Epidermal melanocyte (primary cell): ENCODE results near the gene F12.
"Not testable (repeated sequence)": the region's sequence is repeated elsewhere in the genome, so short reads cannot be mapped to it uniquely, and the experiment has no call there.

ENCODE experiments used
- DNase-seq: peaks from one replicate; pipeline ENCODE4 v3.0.0; 2011; ENCODE audit warnings: low spot score; ENCODE audit not compliant: insufficient read length

F12 gene

DNA sequence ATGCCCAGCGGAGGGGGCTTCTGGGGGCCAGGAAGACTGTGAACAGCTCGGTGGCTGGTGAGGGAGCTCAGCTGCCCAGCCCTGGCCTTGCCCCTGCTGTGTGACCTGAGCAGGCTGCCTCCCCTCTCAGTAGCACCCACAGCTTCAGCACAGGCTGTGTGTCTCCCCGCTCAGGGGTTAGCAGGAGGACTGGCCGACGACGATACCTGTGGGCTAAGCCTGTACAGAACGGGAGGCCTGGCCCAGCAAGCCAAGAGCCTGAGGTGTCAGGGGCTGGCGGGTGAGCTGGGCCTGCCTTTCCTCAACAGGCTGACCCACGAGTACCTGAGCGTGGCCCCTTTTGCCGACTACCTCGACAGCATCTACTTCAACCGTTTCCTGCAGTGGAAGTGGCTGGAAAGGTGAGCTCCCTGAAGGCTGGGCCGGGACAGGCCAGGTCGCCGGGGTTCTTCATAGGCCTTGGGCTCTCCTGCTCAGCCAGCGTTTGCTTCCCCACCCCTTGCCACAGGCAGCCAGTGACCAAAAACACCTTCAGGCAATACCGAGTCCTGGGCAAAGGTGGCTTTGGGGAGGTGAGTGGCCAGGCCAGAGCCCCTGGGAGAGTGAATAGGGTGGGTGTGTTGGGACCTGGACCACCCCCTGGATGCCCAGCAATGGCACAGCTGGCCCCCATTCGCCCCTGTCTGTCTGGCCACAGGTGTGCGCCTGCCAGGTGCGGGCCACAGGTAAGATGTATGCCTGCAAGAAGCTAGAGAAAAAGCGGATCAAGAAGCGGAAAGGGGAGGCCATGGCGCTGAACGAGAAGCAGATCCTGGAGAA is 23.7 kb upstream of the F12 start:
- DNase-seq: no peak

- no peak for DNase-seq
Observed at GRCh38 chr5:177432143-177432838, 22.9 kb upstream of the F12 start.

- DNase-seq: no peak
Observed at GRCh38 chr5:177431317-177432142, 22.2 kb upstream of the F12 start.

GRCh38 chr5:177430972-177431316 is 21.6 kb upstream of the F12 start:
- no peak for DNase-seq

DNA sequence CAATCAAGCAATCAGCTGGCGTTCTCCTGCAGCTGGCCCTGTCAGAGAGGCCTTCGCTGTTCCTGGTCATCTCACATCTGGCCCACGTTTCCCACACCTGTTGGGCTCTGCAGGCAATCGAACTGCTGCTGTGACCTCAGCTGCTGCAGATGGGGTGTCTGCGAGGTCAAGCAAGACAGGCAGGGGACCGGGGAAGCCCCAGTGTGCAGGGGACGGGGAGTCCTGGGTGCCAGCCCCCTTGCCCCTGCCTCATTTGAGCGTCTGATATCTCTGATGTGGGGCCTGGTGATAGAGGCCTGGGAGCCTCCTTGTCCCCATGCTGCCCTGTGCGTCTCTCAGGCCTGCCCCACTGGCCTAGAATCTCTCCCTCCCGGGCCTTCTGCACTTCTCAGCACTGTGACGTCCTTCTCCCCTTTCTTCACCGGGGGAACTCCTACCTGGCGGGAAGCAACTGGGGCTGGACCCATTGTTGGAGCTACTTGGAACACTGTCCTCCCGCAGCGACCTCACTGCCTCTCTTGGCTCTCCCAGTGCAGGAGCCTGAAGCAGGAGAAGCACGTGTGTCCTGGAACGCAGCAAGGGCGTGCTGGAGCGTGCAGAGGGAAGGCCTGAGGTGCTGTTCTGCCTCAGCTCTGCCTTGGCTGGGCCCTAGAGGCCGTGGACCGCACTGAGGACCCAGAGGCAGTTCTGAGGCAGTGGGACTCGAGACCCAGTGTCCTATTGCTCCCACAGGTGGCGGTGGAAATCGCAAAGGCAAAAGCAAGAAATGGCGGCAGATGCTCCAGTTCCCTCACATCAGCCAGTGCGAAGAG is 21.0 kb upstream of the F12 start:
- no peak for DNase-seq

DNA sequence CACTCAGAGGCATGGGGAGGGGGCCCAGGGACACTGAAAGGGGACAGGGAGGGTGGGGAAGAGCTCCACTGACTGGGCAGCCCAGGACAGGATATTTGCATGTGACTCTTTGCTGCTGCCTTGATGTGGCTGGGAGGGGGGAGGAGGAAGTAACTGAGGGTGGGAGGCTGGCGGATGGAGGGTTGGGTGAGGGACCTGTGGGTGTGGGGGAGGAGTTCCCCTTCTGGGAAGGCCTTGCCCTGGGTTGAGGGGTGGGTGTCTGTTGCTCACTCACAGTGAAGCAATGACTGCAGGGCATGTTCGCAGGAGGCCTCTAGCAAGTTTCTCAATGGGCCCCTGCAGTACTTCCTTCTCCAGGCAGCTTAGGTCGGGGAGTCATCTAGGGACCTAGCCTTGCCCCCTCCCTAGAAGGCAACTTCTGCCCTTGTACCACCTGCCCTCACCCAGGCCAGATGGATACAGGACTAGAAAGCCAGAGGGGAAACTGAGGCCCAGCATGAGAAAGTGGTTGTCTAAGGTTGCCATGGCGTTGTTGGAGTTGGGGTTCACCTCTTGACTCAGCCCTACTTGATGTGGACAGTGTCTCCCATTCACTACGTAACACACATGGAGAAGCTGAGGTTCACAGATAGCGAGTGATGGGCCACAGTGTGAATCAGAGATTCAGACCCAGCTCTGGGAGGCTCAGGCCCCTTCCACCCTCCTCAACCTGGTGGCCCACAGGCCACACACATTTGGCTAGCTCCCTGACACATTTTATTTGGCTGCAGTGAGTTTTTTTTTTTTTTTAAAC is 20.1 kb upstream of the F12 start:
- no peak for DNase-seq

DNA sequence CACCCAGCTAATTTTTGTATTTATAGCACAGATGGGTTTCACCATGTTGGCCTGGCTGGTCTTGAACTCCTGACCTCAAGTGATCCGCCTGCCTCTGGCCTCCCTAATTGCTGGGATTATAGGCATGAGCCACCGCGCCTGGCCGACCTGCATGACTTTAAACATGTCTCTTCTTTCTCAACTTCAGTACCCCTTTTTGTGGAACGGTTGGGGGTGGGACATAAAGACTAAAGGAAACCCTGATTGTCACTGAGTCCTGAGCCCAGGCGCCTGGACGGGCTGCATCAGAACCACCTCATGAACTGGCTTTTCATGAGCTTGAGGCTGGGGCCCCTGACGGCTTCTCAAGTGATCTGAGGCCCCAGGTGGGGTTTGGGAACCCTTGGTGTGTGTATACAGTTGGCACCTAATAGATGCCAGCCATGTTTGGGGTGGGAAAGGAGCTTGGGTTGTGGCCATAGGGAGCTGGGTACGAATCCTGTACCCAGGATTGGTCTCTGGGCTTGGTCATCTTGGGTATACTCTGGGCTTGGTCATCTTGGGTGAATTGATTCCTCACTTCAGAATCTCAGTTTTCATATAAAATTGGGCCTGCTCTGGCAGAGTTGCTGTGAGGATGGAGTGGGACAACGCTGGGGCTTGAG is 19.3 kb upstream of the F12 start:
- DNase-seq: no peak

- DNase-seq: no peak
Observed at GRCh38 chr5:177427919-177428573, 18.7 kb upstream of the F12 start.

DNA sequence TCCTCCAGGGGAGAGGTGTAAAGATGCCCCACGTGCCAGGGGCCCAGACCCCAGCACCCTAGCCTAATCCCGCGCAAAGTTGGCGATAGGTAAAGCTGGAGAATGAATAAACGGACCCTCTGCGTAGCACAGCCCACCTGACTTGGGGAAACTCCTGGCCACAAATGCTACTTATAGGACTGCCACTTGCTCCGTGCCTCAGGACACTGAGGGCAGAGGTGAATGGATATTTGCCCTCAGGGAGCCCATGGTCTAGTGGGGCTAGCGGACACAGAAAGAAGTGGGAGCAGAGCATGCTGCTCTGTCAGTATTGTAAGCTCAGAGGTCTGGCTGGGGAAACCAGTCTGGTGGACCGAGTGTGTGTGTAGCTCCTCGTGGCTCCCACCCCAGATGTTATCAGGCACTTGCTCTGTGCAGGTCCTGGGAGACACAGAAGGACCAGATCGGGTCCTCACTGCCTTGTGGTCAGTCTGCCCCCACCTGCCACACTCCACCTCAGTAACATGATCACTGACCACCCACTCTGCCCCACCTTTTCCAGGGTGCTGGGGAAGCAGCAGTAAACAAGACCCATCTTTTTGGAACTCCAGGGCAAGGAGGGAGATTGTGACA is 18.0 kb upstream of the F12 start:
- DNase-seq: no peak

- no peak for DNase-seq
Observed at GRCh38 chr5:177426566-177427210, 17.3 kb upstream of the F12 start, which contains the start of gene GRK6. Gene GRK6 (plus strand): TSS chr5:177426676. CDS start chr5:177426846, 170 bp downstream.

- peak; percentile 99 for DNase-seq
Observed at GRCh38 chr5:177425801-177426565, 16.6 kb upstream of the F12 start.

DNA sequence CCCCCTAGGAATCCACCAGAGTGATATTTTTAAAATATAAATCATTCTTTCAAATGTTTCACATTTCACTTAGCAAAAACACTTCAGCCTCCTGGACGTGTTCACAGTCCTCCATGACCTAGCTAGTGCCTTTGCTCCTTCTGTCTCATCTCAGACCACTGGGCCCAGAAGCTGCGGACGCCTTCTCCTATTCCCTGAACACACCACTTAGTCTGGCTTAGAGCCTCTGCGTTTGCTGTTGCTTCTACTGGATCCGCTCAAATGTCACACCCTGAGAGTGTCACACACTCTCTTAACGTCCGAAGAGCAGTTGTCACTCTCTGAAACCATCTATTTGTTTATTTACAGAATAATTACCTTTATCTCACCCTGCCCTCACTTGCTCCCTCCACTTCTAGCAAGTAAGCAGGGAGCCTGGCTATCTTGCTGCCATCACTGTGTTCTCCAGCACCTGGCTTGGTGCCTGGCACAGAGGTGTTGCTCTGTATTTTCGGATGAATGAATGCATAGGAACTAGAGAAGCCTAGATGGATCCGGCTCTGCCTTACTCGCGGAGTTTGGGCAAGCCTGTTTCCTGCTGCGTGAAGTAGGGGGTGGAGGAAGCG is 15.9 kb upstream of the F12 start:
- no peak for DNase-seq

- DNase-seq: no peak
Observed at GRCh38 chr5:177423671-177424070, 14.3 kb upstream of the F12 start.

DNA sequence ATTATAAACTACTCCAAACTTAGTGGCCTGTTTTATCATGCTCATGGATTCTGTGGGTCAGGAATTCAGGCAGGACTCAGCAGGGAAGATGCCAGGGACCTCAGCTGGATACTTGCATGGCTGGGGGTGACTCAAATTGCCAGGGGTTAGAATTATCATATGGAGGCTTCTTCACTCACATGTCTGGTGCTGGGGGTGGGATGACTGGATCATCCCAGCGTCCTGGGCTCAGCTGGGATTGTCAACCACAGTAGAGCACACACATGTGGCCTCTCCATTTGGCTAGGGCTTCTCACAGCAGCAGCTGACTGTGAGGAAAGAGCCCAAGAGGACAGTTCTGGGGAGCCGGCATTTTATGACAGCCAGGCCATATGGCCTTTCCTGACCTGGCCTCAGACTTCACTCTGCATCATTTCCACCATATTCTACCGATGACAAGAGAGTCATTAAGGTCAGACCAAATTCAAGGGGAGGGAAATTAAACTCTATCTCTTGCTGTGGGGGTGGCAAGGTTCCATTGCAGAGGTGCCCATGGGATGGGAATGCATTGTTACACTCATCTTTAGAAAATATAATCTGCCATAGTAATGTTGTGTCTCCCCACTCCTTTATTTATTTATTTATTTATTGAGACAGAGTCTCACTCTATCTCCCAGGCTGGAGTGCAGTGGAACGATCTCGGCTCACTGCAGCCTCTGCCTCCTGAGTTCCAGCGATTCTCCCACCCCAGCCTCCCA is 11.9 kb upstream of the F12 start:
- DNase-seq: no peak

GRCh38 chr5:177420472-177420871 is 11.1 kb upstream of the F12 start:
- DNase-seq: not testable (repeated sequence)

- no peak for DNase-seq
Observed at GRCh38 chr5:177419046-177419445, 9.7 kb upstream of the F12 start.

- DNase-seq: not testable (repeated sequence)
Observed at GRCh38 chr5:177417081-177417480, 7.7 kb upstream of the F12 start.
